HCT116 (cell line): Measurements from ENCODE around the gene DPH6. TPM values are rescaled to one million over a fixed set of nuclear protein-coding genes. Genes with fewer than 3 reads are reported as not detected.

Experiments used
- ATF3 ChIP-seq: IDR thresholded peaks from 2 replicates; pipeline ENCODE4 v1.6.1; 2012
- CTCF ChIP-seq, 3 experiments: fragments of 200-600 bp in 1 of 3; sonication (generic) in 1 of 3; IDR thresholded peaks in 2 of 3; conservative IDR thresholded peaks in 1 of 3; 2 replicates each; pipeline ENCODE4 v1.5.1; 2012 to 2017; ENCODE audit warnings: low read depth in 2 of 3, low read length in 2 of 3, antibody characterized with exemption in 1 of 3, borderline replicate concordance in 1 of 3, control low read depth in 1 of 3, mild to moderate bottlenecking in 1 of 3, mixed read lengths in 1 of 3, mixed run types in 1 of 3, moderate library complexity in 1 of 3; ENCODE audit not compliant: insufficient read depth in 1 of 3
- POLR2AphosphoS5 ChIP-seq: IDR thresholded peaks from 2 replicates; pipeline ENCODE4 v1.6.1; 2011; ENCODE audit warnings: mild to moderate bottlenecking, low read depth, low read length, moderate library complexity
- RAD21 ChIP-seq: IDR thresholded peaks from 2 replicates; pipeline ENCODE4 v1.6.1; 2012; ENCODE audit warnings: low read depth, mild to moderate bottlenecking
- SIN3A ChIP-seq: IDR thresholded peaks from 2 replicates; pipeline ENCODE4 v1.6.1; 2012; ENCODE audit warnings: low read depth
- SRF ChIP-seq: IDR thresholded peaks from 2 replicates; pipeline ENCODE4 v1.6.1; 2012; ENCODE audit warnings: low read depth
- TCF7L2 ChIP-seq: IDR thresholded peaks from 2 replicates; pipeline ENCODE4 v1.7.0; 2011; ENCODE audit warnings: borderline replicate concordance, inconsistent platforms; ENCODE audit not compliant: insufficient read depth, insufficient read length; ENCODE audit errors: extremely low read depth
- YY1 ChIP-seq: IDR thresholded peaks from 2 replicates; pipeline ENCODE4 v1.6.1; 2011; ENCODE audit warnings: low read length, low read depth, moderate library complexity, mild to moderate bottlenecking; ENCODE audit not compliant: insufficient replicate concordance; ENCODE audit errors: extremely low read depth
- ZFX ChIP-seq: fragments of 450-650 bp; IDR thresholded peaks from 2 replicates; pipeline ENCODE4 v1.6.1; 2017
- total RNA-seq: library from RNA; stranded (reverse); gene quantifications from one replicate; pipeline ENCODE4 v1.2.1, GENCODE V29; 2021; ENCODE audit not compliant: unreplicated experiment
- TF ChIP-seq, protein P1 (sequence below): IDR thresholded peaks from 2 replicates; pipeline ENCODE4 v1.6.1; 2012; ENCODE audit warnings: low read depth

The DPH6 gene
- total RNA-seq, 1 experiment from 2014 or later, result 18.2 TPM

- TF ChIP-seq, protein P1, sequence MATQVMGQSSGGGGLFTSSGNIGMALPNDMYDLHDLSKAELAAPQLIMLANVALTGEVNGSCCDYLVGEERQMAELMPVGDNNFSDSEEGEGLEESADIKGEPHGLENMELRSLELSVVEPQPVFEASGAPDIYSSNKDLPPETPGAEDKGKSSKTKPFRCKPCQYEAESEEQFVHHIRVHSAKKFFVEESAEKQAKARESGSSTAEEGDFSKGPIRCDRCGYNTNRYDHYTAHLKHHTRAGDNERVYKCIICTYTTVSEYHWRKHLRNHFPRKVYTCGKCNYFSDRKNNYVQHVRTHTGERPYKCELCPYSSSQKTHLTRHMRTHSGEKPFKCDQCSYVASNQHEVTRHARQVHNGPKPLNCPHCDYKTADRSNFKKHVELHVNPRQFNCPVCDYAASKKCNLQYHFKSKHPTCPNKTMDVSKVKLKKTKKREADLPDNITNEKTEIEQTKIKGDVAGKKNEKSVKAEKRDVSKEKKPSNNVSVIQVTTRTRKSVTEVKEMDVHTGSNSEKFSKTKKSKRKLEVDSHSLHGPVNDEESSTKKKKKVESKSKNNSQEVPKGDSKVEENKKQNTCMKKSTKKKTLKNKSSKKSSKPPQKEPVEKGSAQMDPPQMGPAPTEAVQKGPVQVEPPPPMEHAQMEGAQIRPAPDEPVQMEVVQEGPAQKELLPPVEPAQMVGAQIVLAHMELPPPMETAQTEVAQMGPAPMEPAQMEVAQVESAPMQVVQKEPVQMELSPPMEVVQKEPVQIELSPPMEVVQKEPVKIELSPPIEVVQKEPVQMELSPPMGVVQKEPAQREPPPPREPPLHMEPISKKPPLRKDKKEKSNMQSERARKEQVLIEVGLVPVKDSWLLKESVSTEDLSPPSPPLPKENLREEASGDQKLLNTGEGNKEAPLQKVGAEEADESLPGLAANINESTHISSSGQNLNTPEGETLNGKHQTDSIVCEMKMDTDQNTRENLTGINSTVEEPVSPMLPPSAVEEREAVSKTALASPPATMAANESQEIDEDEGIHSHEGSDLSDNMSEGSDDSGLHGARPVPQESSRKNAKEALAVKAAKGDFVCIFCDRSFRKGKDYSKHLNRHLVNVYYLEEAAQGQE, result no peak
- no peak for TF ChIP-seq YY1
- TF ChIP-seq SRF, result no peak
- no peak for TF ChIP-seq TCF7L2
- no peak for TF ChIP-seq ZFX
- TF ChIP-seq POLR2AphosphoS5, result no peak
- TF ChIP-seq RAD21, result no peak
- TF ChIP-seq CTCF (IDR thresholded peaks at IDR 0.05 in 2 of 3, conservative IDR thresholded peaks at IDR 0.05 in 1 of 3; ENCODE audit: borderline replicate concordance in 1 of 3, insufficient read depth in 1 of 3, low read depth in 2 of 3, low read length in 2 of 3), result no peak
- TF ChIP-seq SIN3A, result no peak
- no peak for TF ChIP-seq ATF3
These were observed 54.0 kb downstream of the DPH6 start (continued) for GRCh38 chr15:35491999-35492398.
